Lower leg skin (tissue), 4 donors: ENCODE data around the gene CHGA. TPM values are rescaled to one million over a fixed set of nuclear protein-coding genes. Genes with fewer than 3 reads are reported as not detected.

Source experiments
- DNase-seq, 2 donors: peaks; one replicate each; pipeline ENCODE4 v3.0.0-alpha.2; 2019; ENCODE audit warnings: low spot score in 2 of 2
- H3K4me3 ChIP-seq: fragments of 200-600 bp; sonication (generic); 2 replicates; pipeline ENCODE4 v1.5.1; 2017; ENCODE audit warnings: mild to moderate bottlenecking, low read depth; ENCODE audit not compliant: poor library complexity, severe bottlenecking
- CTCF ChIP-seq, 3 donors: fragments of 450-650 bp; IDR thresholded peaks; one replicate each; pipeline ENCODE4 v1.5.1; 2016; ENCODE audit warnings: antibody characterized with exemption in 3 of 3, mild to moderate bottlenecking in 3 of 3, moderate library complexity in 2 of 3
- POLR2A ChIP-seq, 2 donors: fragments of 450-650 bp; IDR thresholded peaks; one replicate each; pipeline ENCODE4 v1.6.1; 2016 to 2017; ENCODE audit warnings: antibody characterized with exemption in 2 of 2, mild to moderate bottlenecking in 1 of 2, moderate library complexity in 1 of 2
- WGBS, 2 donors: methylation state at CpG; one replicate each; pipeline ENCODE4 v1.1.5; 2018; 5-methylcytosine and 5-hydroxymethylcytosine counted together
- intact Hi-C: fragments of 100-400 bp; cut with DNase I; formaldehyde crosslinking; loops from one replicate; pipeline ENCODE4 v1.15.0; 2023; ENCODE audit warnings: low total_unique reads
- total RNA-seq, 4 donors: library from RNA; depleted of rRNA; stranded (reverse); fragments of >200 nt; gene quantifications; one replicate each; pipeline ENCODE4 v1.1.0, GENCODE V29; 2016

CHGA gene
- total RNA-seq, 4 donors from 2014 or later: 0.17 to 1.6 (median 1.5) TPM; not detected in 1

- intact Hi-C loops: no loop called here
These were observed 53.3 kb downstream of the CHGA start for GRCh38 chr14:92976268-92976667.

GRCh38 chr14:92978229-92979021 lies 55.5 kb downstream of the CHGA start:
- WGBS, 2 donors: 90 to 91% methylated on average over 4 of the region's 4 CpGs
- intact Hi-C loops: no loop called here
- no peak overlapping the region for H3K4me3 ChIP-seq
- TF ChIP-seq POLR2A (IDR thresholded peaks at IDR 0.05): no peak
- TF ChIP-seq CTCF (IDR thresholded peaks at IDR 0.05): no peak
- no peak for DNase-seq

More at GRCh38 chr14:92976268-92976667, 53.3 kb downstream of the CHGA start:
- no peak for TF ChIP-seq CTCF (IDR thresholded peaks at IDR 0.05)
- no peak for TF ChIP-seq POLR2A (IDR thresholded peaks at IDR 0.05)
- no peak overlapping the region for H3K4me3 ChIP-seq
- DNase-seq: no peak
- 93 to 100% methylated on average over 2 of the region's 2 CpGs for WGBS, 2 donors

GRCh38 chr14:92980866-92981265 lies 57.9 kb downstream of the CHGA start:
- intact Hi-C loops: no loop called here
- TF ChIP-seq CTCF (IDR thresholded peaks at IDR 0.05): no peak
- TF ChIP-seq POLR2A (IDR thresholded peaks at IDR 0.05): no peak
- no peak for DNase-seq
- 81 to 89% methylated on average over 4 of the region's 4 CpGs for WGBS, 2 donors
- H3K4me3 ChIP-seq: no peak overlapping the region

GRCh38 chr14:92981726-92982125 lies 58.8 kb downstream of the CHGA start:
- DNase-seq: no peak
- TF ChIP-seq CTCF (IDR thresholded peaks at IDR 0.05) (no peak), POLR2A (IDR thresholded peaks at IDR 0.05) (no peak)
- no peak overlapping the region for H3K4me3 ChIP-seq
- WGBS, 2 donors: 97 to 98% methylated on average over 8 of the region's 8 CpGs
- intact Hi-C loops: no loop called here

- no peak for DNase-seq
- TF ChIP-seq CTCF (IDR thresholded peaks at IDR 0.05) (no peak), POLR2A (IDR thresholded peaks at IDR 0.05) (no peak)
- no peak overlapping the region for H3K4me3 ChIP-seq
- WGBS, 2 donors: 81 to 88% methylated on average over 8 of the region's 8 CpGs
- intact Hi-C loops: no loop called here
These were observed 60.0 kb downstream of the CHGA start for GRCh38 chr14:92982956-92983355.
